B cell (primary cell): ENCODE data around the gene PDK1. TPM values are rescaled to one million over a fixed set of nuclear protein-coding genes. Genes with fewer than 3 reads are reported as not detected.

ENCODE experiments used
- ATAC-seq: fragments of 200-7000 bp; cut with Tn5 transposase; one replicate; pipeline ENCODE4 v1.10.0; 2021; ENCODE audit warnings: low read depth, mild to moderate bottlenecking, moderate number of reproducible peaks, moderate library complexity
- CTCF ChIA-PET: fragments of 350-600 bp; sonication (Branson Sonifier 250); formaldehyde crosslinking; loops from one replicate; lab custom pipeline; 2021; ENCODE audit warnings: antibody characterized with exemption, inconsistent platforms; lab: Charles Lee
- POLR2A ChIA-PET: fragments of 350-600 bp; sonication (Branson Sonifier 250); formaldehyde crosslinking; loops from one replicate; lab custom pipeline; 2021; ENCODE audit warnings: antibody characterized with exemption; lab: Charles Lee
- DNase-seq: peaks from one replicate; pipeline ENCODE4 v3.0.0; 2013
- H2AFZ ChIP-seq: 2 replicates; pipeline ENCODE4 v1.6.1; 2012; ENCODE audit warnings: mild to moderate bottlenecking, low read depth, low read length; ENCODE audit not compliant: insufficient read depth, poor library complexity, severe bottlenecking
- H3K27ac ChIP-seq, 2 donors: 1 replicate in 1 of 2; 2 replicates in 1 of 2; pipeline ENCODE4 v1.5.1; 2012 to 2013; ENCODE audit warnings: low read length in 2 of 2, mild to moderate bottlenecking in 2 of 2, moderate library complexity in 1 of 2
- H3K27me3 ChIP-seq, 4 experiments: fragments of 200-600 bp in 1 of 4; sonication (generic) in 1 of 4; replicated peaks in 1 of 4; 1 replicate in 2 of 4; 2 replicates in 2 of 4; pipeline versions ENCODE4 v1.6.1 to v1.7.0; 2013 to 2016; ENCODE audit warnings: low read length in 3 of 4, mild to moderate bottlenecking in 2 of 4, mixed read lengths in 1 of 4, moderate library complexity in 1 of 4; ENCODE audit not compliant: insufficient read depth in 4 of 4, control insufficient read depth in 3 of 4; ENCODE audit errors: control extremely low read depth in 1 of 4
- H3K36me3 ChIP-seq, 2 experiments: replicated peaks in 1 of 2; 1 replicate in 1 of 2; 2 replicates in 1 of 2; pipeline versions ENCODE4 v1.6.1 to v1.7.1; 2013; ENCODE audit warnings: low read length in 1 of 2; ENCODE audit not compliant: insufficient read depth in 2 of 2, control insufficient read depth in 1 of 2; ENCODE audit errors: control extremely low read depth in 1 of 2, extremely low read depth in 1 of 2
- H3K4me1 ChIP-seq, 2 donors: fragments of 200-600 bp in 1 of 2; sonication (generic) in 1 of 2; 1 replicate in 1 of 2; 2 replicates in 1 of 2; pipeline versions ENCODE4 v1.5.1 to v1.6.1; 2013 to 2017; ENCODE audit warnings: low read length in 2 of 2; ENCODE audit not compliant: control insufficient read depth in 2 of 2, insufficient read depth in 2 of 2
- H3K4me2 ChIP-seq: replicated peaks from 2 replicates; pipeline ENCODE3; 2012; ENCODE audit warnings: mild to moderate bottlenecking, low read depth, low read length; ENCODE audit not compliant: poor library complexity, severe bottlenecking
- H3K4me3 ChIP-seq, 5 experiments: fragments of 200-600 bp in 1 of 5; sonication (generic) in 1 of 5; 1 replicate in 3 of 5; 2 replicates in 2 of 5; pipeline versions ENCODE4 v1.5.1 to v1.7.0; 2011 to 2016; ENCODE audit warnings: low read length in 4 of 5, mild to moderate bottlenecking in 4 of 5, low read depth in 2 of 5, control low read depth in 1 of 5, moderate library complexity in 1 of 5; ENCODE audit not compliant: insufficient read depth in 1 of 5; ENCODE audit errors: control extremely low read depth in 1 of 5, extremely low read depth in 1 of 5
- H3K79me2 ChIP-seq: fragments of 200-600 bp; sonication (generic); one replicate; pipeline ENCODE4 v1.6.0; 2016; ENCODE audit warnings: low read length; ENCODE audit not compliant: control insufficient read depth, insufficient read depth
- H3K9ac ChIP-seq: fragments of 200-600 bp; sonication (generic); 2 replicates; pipeline ENCODE4 v1.6.1; 2017; ENCODE audit warnings: mild to moderate bottlenecking, low read length, moderate library complexity
- H3K9me3 ChIP-seq, 3 donors: one replicate each; pipeline versions ENCODE4 v1.6.1 to v1.7.1; 2013; ENCODE audit warnings: low read length in 2 of 3; ENCODE audit not compliant: control insufficient read depth in 2 of 3, insufficient read depth in 1 of 3; ENCODE audit errors: control extremely low read depth in 1 of 3
- H4K20me1 ChIP-seq: 2 replicates; pipeline ENCODE4 v1.6.0; 2012; ENCODE audit warnings: mild to moderate bottlenecking, low read length; ENCODE audit not compliant: insufficient read depth, control insufficient read depth, poor library complexity, severe bottlenecking
- H3K27ac Mint-ChIP-seq: one replicate; pipeline ENCODE4 v1.8.0; 2021; ENCODE audit warnings: mixed read lengths
- H3K27me3 Mint-ChIP-seq: one replicate; pipeline ENCODE4 v1.8.0; 2021; ENCODE audit warnings: mixed read lengths
- H3K4me1 Mint-ChIP-seq: one replicate; pipeline ENCODE4 v1.8.0; 2021; ENCODE audit warnings: mixed read lengths
- H3K4me3 Mint-ChIP-seq: one replicate; pipeline ENCODE4 v1.8.0; 2021; ENCODE audit warnings: mixed read lengths
- H3K9me3 Mint-ChIP-seq: one replicate; pipeline ENCODE4 v1.8.0; 2022; ENCODE audit warnings: mixed read lengths; ENCODE audit not compliant: insufficient read depth
- EZH2 ChIP-seq: IDR thresholded peaks from 2 replicates; pipeline ENCODE4 v1.6.1; 2012; ENCODE audit warnings: borderline replicate concordance, low read depth, mild to moderate bottlenecking, moderate library complexity, low read length; ENCODE audit not compliant: insufficient read depth, poor library complexity, severe bottlenecking
- WGBS: methylation state at CpG from one replicate; pipeline ENCODE4 v1.1.5; 2013; ENCODE audit warnings: missing lambda C conversion rate; ENCODE audit not compliant: insufficient coverage; 5-methylcytosine and 5-hydroxymethylcytosine counted together
- intact Hi-C: fragments of 100-400 bp; cut with micrococcal nuclease; formaldehyde crosslinking; loops from one replicate; pipeline ENCODE4 v1.10.0; 2022
- polyA plus RNA-seq: library from polyadenylated mRNA; depleted of rRNA; stranded (reverse); fragments of >200 nt; gene quantifications from 2 replicates; pipeline ENCODE4 v1.2.3, GENCODE V29; 2012
- total RNA-seq, 2 donors: library from RNA; stranded (reverse); fragments of 120-200 nt in 1 of 2; gene quantifications; 1 replicate in 1 of 2; 2 replicates in 1 of 2; pipeline versions ENCODE4 v1.2.3 to v1.2.4, GENCODE V29; 2013 to 2022
- TF ChIP-seq, protein P1 (sequence below): fragments of 200-600 bp; IDR thresholded peaks from one replicate; pipeline ENCODE4 v1.8.0; 2022; ENCODE audit warnings: antibody characterized with exemption, mild to moderate bottlenecking

PDK1 gene
- total and polyA plus RNA-seq, 2 donors (not counting 1 experiment from before 2014, with no cell fraction given) = 12.5 to 25.5 TPM

DNA sequence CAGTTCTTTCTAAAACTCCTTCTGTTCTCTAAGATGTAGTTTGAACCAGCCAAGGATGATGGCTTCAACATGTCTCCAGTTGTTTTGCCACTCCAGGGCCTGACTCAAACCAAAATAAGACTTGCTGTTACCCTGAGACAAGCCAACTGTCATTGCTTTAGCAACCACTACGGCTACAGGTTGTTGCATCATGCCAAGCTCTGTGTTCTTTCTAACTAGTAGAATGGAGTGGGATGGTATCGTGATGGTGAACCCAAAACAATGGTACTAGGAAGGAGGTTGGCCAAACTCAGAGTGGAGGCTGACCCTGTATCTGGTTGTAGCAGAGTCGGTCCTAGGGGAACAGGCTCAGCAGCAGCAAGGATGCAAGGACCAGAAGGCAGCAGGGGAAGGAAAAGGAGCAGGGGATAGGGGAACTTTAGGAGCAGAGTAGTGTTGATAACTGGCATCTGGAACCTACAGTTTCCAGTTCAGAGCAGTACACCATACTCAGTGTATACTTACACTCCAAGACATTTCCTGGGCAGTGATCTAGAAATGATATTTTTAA lies 51.6 kb downstream of the PDK1 start:
- H3K79me2 ChIP-seq = no peaks in the 10 kb centered on the region
- intact Hi-C loops = no loop called here
- H3K36me3 ChIP-seq = peaks cover 5 to 20% of the 10 kb centered on the region in 2 experiments
- H3K27me3 ChIP-seq = no peaks in the 10 kb centered on the region
- Mint-ChIP-seq H3K27ac (no peak overlapping the region), H3K4me3 (no peak overlapping the region), H3K4me1 (no peaks in the 10 kb centered on the region), H3K27me3 (no peaks in the 10 kb centered on the region), H3K9me3 (no peaks in the 10 kb centered on the region)
- no peak overlapping the region for H3K27ac ChIP-seq
- no peaks in the 10 kb centered on the region for H4K20me1 ChIP-seq
- no peak overlapping the region for H3K4me2 ChIP-seq
- POLR2A ChIA-PET = no interaction called here
- H3K4me3 ChIP-seq = no peak overlapping the region
- no peak overlapping the region for H2AFZ ChIP-seq
- 98% methylated on average over 3 of the region's 3 CpGs for WGBS
- no peak for ATAC-seq
- no peak for TF ChIP-seq EZH2
- TF ChIP-seq, protein P1, sequence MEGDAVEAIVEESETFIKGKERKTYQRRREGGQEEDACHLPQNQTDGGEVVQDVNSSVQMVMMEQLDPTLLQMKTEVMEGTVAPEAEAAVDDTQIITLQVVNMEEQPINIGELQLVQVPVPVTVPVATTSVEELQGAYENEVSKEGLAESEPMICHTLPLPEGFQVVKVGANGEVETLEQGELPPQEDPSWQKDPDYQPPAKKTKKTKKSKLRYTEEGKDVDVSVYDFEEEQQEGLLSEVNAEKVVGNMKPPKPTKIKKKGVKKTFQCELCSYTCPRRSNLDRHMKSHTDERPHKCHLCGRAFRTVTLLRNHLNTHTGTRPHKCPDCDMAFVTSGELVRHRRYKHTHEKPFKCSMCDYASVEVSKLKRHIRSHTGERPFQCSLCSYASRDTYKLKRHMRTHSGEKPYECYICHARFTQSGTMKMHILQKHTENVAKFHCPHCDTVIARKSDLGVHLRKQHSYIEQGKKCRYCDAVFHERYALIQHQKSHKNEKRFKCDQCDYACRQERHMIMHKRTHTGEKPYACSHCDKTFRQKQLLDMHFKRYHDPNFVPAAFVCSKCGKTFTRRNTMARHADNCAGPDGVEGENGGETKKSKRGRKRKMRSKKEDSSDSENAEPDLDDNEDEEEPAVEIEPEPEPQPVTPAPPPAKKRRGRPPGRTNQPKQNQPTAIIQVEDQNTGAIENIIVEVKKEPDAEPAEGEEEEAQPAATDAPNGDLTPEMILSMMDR = no peak
- H3K9ac ChIP-seq = no peak overlapping the region
- no peak for DNase-seq
- CTCF ChIA-PET = no interaction called here
- no peaks in the 10 kb centered on the region for H3K4me1 ChIP-seq
- no peaks in the 10 kb centered on the region for H3K9me3 ChIP-seq

DNA sequence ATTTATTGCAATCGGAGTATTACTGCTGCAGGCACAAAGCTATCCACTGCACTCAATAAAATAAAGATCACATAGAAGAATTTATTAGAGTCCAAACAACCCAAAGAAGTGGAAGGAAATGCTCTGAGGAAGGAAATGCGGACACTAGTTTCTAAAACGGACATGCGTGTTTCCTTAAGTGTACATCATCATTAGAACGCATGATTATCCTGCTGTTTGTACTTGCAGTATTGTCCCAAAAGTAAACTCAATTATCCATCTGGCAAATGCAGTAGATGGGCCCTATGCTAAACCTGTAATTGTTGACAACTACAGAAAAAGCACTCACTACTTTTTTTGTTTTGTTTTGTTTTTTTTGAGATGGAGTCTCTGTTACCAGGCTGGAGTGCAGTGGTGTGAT lies 53.6 kb downstream of the PDK1 start:
- CTCF ChIA-PET = no interaction called here
- no peak overlapping the region for H3K4me3 ChIP-seq
- POLR2A ChIA-PET = no interaction called here
- no peaks in the 10 kb centered on the region for H4K20me1 ChIP-seq
- intact Hi-C loops = no loop called here
- 89% methylated on average over 3 of the region's 5 CpGs for WGBS
- ATAC-seq = no peak
- Mint-ChIP-seq H3K9me3 (no peaks in the 10 kb centered on the region), H3K4me3 (no peak overlapping the region), H3K4me1 (peaks cover 3% of the 10 kb centered on the region), H3K27me3 (no peaks in the 10 kb centered on the region), H3K27ac (no peak overlapping the region)
- no peak overlapping the region for H3K27ac ChIP-seq
- TF ChIP-seq EZH2 = no peak
- TF ChIP-seq, protein P1 = no peak
- no peak overlapping the region for H2AFZ ChIP-seq
- H3K36me3 ChIP-seq = peaks cover 4 to 16% of the 10 kb centered on the region in 2 experiments
- no peaks in the 10 kb centered on the region for H3K4me1 ChIP-seq
- no peak overlapping the region for H3K4me2 ChIP-seq
- no peaks in the 10 kb centered on the region for H3K27me3 ChIP-seq
- DNase-seq = no peak
- peaks cover 0 to 6% (median 0%) of the 10 kb centered on the region in 3 donors for H3K9me3 ChIP-seq
- no peak overlapping the region for H3K9ac ChIP-seq
- H3K79me2 ChIP-seq = no peaks in the 10 kb centered on the region
